HG03354 (cell line): Measurements from ENCODE around the gene CLCN1.

Experiments used
- ATAC-seq: cut with Tn5 transposase; IDR thresholded peaks from one replicate; pipeline ENCODE4 v1.9.1; 2021; ENCODE audit warnings: mild to moderate bottlenecking; ENCODE audit not compliant: unreplicated experiment, poor library complexity, severe bottlenecking

CLCN1 gene

DNA sequence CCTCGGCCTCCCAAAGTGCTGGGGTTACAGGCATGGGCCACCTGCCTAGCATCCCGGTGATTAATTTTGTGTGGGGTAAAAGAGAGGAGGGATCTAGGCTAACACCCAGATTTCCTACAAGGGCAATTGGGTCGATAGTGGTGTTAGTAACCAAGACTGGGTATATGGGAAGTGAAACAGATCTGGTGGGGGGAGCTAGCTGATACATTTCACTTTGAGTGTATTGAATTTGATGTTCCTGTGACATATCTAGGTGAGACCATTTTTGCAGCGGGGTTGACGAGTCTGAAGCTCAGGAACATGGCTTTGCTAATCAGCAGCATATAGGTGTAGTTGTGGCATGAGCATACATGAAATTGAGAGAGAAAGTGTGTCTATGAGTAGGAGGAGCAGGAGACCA is 12.0 kb downstream of the CLCN1 start:
- ATAC-seq: no peak

DNA sequence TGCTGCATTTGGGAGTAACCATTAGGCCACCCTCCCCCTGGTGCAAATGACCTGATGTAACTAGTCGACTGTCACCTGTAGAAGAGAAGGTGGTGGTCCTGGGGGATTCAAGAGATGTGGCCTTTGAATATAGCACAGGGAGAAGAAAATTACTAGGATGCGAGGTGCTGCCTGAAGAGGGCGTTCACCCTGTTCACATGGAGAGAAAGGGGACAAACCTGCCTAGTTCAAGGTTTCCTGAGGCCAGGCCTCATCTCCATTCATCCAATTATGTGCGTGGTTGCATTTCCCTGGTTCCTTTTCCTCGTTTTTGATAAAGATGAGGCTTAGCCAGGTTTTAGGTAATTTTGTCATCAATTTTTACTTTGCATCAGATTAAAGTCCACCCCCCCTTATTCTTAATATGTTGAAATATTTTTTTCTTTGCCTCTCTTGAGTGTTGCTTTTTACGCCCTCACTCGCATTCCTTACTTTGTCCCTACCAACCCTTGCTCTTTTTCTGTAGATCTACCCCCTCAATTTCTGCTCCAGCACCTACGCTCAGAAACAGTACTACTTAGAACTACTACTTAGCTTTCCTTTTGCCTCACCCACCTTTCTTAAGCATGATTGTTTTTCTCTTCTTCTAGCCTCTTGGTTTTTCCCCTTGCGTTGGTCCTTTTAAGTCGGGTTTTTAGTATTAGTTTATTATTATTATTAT is 13.7 kb downstream of the CLCN1 start:
- no peak for ATAC-seq

DNA sequence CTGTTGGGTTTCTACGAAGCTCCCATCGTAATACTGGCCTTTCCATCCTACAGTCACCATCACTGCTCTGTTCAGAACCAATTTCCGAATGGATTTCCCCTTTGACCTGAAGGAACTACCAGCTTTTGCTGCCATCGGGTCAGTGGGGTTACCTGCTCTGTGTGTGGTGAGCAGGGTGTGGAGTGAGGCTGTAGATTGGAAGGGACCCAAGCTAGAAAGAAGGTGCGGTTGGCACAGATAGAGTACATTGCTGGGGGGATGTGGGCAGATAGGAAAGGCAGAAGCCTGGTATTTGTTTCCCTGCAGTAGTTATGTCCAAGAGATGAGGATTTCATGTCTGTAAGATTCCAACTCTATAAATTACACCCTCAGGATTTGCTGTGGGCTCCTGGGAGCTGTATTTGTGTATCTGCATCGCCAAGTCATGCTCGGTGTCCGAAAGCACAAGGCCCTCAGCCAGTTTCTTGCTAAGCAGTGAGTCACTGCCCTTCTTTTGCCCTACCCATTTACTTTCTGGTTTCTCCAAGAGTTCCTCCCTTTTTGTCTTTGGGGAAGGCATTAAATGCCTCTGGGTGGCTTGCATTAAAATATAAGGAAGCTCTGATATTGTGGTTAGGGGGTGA is 15.4 kb downstream of the CLCN1 start:
- no peak for ATAC-seq

DNA sequence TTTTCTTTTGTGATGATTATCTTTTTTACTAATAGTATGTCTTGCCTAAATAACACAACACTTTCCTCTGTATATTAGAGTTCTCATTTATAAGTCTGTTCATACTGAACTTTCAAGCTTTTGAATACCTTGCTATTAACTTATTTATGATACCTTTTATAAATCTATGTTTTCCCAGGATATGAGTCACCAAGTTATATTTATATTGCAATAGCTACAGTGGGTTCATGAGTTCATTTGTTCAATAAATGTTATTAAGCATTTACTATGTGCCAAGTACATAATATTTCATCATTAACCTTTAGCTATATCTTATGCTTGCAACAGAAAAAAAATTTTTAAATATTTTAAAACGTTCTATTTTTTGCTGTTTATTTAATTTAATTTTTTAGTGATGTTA is 18.3 kb downstream of the CLCN1 start:
- ATAC-seq: no peak

GRCh38 chr7:143337216-143337615 is 21.3 kb downstream of the CLCN1 start:
- ATAC-seq: no peak

DNA sequence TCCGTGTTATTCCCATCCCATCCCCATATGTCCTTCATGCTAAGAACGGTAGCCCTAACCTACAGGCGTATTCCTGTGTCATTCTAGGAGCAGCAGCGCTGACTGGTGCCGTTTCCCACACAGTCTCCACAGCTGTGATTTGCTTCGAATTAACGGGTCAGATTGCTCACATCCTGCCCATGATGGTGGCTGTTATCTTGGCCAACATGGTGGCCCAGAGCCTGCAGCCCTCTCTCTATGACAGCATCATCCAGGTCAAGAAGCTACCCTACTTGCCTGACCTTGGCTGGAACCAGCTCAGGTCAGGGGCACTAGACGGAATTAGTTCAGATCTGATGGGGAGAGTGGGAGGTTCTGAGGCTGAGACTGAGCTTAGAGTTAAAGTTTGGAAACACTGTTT is 25.9 kb downstream of the CLCN1 start:
- no peak for ATAC-seq

DNA sequence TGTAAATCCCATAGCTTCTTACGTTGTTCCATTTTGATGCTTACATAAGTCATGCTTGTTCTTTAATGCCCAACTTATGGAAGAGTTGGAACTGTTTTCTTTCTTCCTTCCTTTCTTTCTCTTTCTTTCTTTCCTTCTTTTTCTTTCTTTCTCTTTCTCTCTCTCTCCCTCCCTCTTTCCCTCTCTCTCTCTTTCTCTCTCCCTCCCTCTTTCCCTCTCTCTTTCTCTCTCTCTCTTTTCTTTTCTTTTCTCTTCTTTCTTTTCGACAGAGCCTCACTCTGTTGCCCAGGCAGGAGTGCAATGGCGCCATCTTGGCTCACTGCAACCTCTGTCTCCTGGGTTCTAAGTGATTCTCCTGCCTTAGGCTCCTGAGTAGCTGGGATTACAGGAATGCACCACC is 27.7 kb downstream of the CLCN1 start:
- ATAC-seq: no peak

DNA sequence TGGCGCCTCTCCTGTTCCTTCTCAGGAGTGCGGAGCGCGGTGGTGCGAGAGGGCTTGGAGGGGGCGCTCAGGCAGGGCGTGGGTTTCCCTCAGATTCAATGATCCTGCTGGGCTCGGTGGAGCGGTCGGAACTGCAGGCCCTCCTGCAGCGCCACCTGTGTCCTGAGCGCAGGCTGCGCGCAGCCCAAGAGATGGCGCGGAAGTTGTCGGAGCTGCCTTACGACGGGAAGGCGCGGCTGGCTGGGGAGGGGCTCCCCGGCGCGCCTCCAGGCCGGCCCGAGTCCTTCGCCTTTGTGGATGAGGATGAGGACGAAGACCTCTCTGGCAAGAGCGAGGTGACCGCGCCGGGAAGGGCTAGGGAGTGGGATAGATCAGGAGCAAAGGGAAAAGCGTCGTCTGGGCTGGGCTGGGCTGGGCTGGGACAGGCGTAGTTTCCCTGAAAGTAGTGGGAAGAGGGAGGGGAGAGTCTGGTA is 29.6 kb downstream of the CLCN1 start:
- ATAC-seq: peak; percentile 88

DNA sequence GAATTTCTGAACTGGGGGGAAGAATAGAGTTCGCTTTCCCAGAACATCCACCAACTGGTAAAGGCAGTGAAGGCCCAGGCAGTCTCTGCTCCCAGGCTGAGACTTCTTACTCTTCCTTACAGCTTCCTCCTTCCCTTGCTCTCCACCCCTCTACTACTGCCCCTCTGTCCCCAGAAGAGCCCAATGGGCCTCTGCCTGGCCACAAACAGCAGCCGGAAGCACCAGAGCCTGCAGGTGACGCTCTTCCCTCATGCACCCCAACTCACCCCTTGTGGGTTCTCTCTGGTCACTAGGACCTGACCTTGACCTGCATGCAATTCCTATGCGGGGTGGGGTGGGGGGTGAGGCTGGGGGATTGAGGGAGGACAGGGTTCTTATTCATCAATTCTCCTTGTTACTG is 30.1 kb downstream of the CLCN1 start:
- no peak for ATAC-seq

DNA sequence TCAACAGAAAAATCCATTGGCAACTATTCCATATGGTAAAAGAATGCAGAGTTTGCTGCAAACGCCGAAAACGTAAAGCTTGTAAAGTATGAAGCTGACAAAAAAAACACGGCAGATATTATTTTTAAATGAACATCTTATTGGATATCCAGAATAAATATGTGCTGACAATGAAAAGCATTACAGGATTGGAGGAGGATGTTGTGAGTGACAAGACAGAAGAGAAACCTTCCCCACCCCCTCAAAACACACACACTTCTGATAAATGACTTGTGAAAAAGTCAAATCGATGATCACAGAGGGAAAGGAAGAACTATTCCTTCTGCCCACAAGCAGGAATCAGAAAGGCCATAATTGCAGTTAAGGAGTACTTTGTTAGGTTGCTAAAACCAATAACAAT is 32.0 kb downstream of the CLCN1 start:
- no peak for ATAC-seq

DNA sequence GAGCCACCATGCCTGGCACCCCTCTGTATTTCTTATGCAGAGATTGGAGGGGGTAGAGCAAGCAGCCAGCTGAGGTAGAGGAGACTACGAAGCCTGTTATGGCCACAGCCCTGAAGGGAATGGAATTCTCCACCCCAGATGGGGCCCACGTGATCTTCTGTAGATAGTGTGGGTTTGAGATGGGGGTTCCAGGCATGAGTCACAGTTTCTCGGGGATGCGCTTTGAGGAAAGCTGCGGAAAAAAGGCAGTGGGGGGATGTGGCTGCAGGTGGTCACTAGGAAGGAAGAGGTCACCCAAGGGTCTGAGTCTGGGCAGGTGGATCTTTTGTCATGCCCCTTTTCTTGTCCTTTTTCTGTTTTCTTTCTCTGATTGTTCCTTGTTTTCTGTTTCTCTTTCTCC is 35.1 kb downstream of the CLCN1 start:
- no peak for ATAC-seq

GRCh38 chr7:143351574-143351973 is 35.7 kb downstream of the CLCN1 start:
- ATAC-seq: no peak

DNA sequence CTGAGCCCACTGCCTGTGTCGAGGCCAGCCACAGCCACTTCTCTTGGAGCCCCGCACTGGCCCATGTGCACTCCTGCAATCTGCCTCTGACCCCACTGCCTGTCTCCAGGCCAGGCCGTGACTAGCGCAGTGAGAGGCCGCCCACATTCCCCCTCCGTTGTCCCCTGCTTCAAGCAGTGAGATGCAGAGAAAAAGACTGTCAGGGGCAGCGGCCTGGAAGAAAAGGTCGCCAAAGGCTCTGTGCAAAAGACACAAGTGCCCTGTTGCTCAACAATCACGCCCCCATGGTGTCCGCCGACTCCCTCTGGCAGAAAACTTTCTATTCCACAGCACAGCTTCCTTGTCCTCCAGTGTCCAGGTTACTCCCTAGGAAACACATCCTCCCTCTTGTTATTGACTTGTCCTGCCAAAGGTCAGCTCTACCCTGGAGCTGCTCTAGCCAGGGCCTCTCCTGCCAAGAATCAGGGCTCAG is 36.7 kb downstream of the CLCN1 start:
- no peak for ATAC-seq

DNA sequence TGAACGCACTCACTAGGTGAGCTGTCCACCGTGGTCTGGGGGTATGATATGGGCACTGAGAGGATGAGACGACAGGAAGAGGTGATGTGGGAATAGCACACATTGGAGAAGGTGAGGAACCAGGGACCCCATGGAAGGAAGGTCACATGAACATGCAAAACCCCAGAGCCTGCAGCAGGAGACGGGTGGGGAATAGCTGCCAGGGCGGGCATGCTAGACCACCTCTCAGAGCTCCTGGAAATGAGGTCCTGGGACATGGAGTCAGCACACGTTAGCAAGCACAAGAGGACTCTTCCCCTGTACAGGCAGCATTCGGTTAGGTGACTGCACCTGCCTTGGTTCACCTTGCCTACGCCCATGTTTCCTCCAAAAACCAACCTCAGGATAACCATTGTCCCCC is 38.5 kb downstream of the CLCN1 start:
- ATAC-seq: no peak

DNA sequence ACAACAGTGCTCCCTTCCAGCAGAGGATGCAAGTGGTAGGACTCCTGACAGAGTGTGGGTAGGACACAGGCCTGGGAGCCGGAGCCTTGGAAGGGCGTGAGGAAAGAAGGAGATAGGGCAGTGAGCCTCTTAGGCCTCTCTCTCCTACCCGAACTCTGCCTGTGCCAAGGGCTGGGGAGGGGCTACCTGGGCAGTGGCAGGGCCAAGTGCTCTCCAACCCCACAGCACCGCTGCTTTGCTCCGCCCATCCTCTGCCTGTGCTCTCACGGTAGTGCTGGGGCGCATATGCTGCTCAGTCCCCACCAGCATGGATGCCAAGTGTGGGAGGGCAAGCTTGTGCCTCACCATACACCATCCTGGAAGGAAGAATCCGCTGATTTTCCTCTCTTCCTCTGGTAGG is 39.1 kb downstream of the CLCN1 start:
- ATAC-seq: no peak

DNA sequence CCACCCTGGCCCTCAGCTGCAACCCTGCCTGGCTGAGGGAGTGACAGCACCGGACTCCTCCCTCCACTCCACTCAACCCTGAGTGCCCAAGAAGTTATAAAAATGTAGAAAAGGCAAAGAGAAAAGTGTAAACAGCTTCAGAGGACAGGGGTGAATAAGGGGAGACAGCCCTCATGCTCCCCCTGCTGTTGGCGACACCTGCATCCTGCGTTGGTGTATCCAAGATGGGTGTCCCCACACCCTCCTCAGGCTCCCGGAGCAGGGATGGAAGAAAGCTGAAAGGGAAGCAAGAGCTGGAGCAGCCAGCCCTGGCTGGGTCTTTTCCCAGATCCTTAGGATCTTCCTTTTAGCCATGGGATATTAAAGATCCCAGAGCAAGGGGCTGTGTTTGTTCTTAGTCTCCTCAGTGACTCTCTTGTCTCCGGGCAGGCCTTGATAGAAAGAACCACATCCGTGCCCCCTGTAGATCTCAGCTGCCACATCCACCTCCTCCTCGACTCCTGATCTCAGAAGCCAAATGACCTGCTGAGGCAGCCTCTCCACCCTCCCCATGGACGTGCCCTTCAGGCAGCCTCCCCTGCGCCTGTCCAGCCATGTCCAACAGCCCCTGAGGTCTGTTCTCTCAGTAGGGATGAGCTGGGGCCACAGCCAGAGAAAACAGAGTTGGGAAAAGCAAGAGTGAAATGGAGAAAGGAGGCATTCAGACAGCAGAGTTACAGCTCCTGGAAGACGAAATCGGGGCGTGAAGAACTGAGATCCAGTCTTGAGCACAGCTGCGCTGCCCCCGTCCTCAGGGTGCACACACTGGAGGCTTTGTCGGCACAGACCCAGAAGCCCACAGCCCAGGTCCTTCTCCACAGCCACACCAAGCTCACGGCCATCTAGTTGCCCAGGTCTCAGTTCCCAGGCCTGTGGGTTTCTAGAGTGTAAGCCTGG is 39.8 kb downstream of the CLCN1 start:
- no peak for ATAC-seq

- no peak for ATAC-seq
Observed at GRCh38 chr7:143356414-143357050, 40.6 kb downstream of the CLCN1 start.

GRCh38 chr7:143358626-143359025 is 42.7 kb downstream of the CLCN1 start:
- no peak for ATAC-seq

DNA sequence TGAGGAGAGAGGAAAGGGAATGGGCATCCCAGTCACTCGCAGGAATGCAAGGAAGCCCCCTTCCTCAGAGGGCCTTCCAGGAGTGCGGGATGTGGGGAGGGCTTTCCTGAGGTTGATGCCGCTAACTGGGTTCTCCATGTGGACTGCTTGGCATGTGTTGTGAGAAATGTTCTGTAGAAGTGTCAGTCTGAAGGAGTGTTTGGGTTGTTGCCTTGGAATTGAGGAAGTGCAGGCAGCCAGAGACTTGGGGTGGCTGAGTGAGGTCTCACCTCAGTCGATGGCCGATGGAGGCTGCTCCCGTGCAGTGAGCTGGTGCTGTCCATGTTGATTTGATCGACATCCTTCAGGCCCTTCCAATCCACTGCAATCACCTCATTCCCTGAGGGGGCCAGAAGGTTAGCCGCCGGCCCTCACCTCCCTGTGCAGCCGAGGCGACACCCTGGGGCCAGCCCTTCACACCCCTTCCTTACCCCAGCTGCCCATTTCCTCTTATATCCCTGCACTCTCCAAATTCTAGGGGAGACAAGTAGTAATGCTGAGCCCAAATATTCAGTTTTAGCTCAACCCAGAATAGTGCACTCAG is 44.0 kb downstream of the CLCN1 start:
- ATAC-seq: no peak
